ENCODE data around the gene NPNT. TPM values are rescaled to one million over a fixed set of nuclear protein-coding genes. Genes with fewer than 3 reads are reported as not detected.
A peak's percentile ranks its signal among the peaks of the same experiment; 100 is the strongest.
"Not testable (repeated sequence)": the region's sequence is repeated elsewhere in the genome, so short reads cannot be mapped to it uniquely, and the experiment has no call there.

The NPNT gene, protein sequence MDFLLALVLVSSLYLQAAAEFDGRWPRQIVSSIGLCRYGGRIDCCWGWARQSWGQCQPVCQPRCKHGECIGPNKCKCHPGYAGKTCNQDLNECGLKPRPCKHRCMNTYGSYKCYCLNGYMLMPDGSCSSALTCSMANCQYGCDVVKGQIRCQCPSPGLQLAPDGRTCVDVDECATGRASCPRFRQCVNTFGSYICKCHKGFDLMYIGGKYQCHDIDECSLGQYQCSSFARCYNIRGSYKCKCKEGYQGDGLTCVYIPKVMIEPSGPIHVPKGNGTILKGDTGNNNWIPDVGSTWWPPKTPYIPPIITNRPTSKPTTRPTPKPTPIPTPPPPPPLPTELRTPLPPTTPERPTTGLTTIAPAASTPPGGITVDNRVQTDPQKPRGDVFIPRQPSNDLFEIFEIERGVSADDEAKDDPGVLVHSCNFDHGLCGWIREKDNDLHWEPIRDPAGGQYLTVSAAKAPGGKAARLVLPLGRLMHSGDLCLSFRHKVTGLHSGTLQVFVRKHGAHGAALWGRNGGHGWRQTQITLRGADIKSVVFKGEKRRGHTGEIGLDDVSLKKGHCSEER
- 1 to 10 TPM in 1 of 2 donors, under 1 TPM in 1; 0.88 to 1.6 TPM for total RNA-seq
- polyA plus RNA-seq (2013, experiment 1 of 2) = 4.1 TPM
- polyA plus RNA-seq (2013, experiment 2 of 2) = 3.0 TPM
- long read RNA-seq, experiment 1 = 0 reads
- long read RNA-seq, experiment 2, full-length matches to known transcripts = 3 of 4 reads
- long read RNA-seq, experiment 2, partial matches to known transcripts = 0 of 4 reads
- long read RNA-seq, experiment 2, other reads (novel, unspliced or antisense) = 1 of 4 reads
- long read RNA-seq, experiment 3, full-length matches to known transcripts = 3 of 4 reads
- long read RNA-seq, experiment 3, partial matches to known transcripts = 0 of 4 reads
- long read RNA-seq, experiment 3, other reads (novel, unspliced or antisense) = 1 of 4 reads
- long read RNA-seq, experiment 4, partial matches to known transcripts = 0 of 3 reads
- long read RNA-seq, experiment 4, other reads (novel, unspliced or antisense) = 3 of 3 reads

DNA sequence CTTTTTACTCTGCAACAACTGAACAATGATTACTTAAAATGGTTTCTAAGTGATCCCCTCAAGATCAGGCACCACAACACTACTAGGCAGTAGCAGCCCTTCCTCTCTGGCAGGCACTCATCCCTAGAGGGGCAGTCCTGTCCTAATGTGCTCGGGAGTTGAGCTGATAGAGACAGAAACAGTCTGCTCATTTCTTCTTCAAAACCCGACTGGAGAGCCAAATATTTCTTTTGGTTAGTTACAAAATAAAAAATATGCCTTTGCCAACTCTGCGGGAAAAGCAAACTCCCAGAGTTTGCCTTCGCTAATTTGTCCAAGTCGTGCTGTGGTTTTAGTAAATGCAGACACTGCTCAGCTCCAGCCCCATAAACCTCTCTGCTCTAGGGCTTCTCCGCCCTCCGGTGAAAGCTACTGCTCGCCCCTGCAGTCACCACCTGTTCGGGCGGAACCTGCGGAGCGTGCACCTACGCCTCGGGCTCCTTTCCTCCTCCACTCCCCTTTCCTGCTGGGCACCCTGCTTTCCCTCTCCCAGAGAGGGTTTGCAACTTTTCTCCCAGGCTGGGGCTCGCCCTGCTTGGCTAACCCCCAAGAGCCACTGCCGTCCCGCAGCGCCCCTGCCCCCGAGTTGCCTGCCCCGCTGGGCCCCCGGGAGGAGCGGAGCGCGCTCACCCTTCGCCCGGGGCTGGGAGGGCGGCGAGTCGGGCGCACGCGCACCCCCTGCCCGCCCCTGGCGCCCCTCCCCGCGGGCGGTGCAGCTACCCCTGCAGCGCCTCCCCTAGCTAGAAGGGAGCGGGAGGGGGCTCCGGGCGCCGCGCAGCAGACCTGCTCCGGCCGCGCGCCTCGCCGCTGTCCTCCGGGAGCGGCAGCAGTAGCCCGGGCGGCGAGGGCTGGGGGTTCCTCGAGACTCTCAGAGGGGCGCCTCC lies at the start of gene NPNT:
Gene NPNT (plus strand): TSS at position 812 of the 923 bp plus-strand sequence. CDS start 182 bp downstream, outside the sequence.
- Histone ChIP-seq H3K4me1 (ENCODE audit: control insufficient read depth, insufficient read depth, low read length) (peaks cover 4% of the 10 kb centered on the region), H3K9ac (ENCODE audit: extremely low read depth, low read length, poor library complexity, severe bottlenecking) (no peak within 1 kb of the TSS), H3K4me3 (ENCODE audit: low read length) (peak within 1 kb of the TSS; percentile 81), H3K27ac (ENCODE audit: low read depth, low read length) (no peak within 1 kb of the TSS), H3K27me3 (ENCODE audit: control insufficient read depth, insufficient read depth, low read length, poor library complexity, severe bottlenecking) (peaks cover 85% of the 10 kb centered on the region), H3K9me3 (ENCODE audit: control insufficient read depth, low read length) (no peaks in the 10 kb centered on the region), H3K36me3 (ENCODE audit: control insufficient read depth, insufficient read depth, low read length) (no peaks in the 10 kb centered on the region)
- peak within 1 kb of the TSS; percentile 61 for H3K4me3 Mint-ChIP-seq
- 4 to 21% methylated on average over 6 to 56 of the region's 56 CpGs for WGBS, 2 experiments (ENCODE audit: insufficient coverage in 1 of 2, insufficient read length in 1 of 2)
- TF ChIP-seq, protein P1, sequence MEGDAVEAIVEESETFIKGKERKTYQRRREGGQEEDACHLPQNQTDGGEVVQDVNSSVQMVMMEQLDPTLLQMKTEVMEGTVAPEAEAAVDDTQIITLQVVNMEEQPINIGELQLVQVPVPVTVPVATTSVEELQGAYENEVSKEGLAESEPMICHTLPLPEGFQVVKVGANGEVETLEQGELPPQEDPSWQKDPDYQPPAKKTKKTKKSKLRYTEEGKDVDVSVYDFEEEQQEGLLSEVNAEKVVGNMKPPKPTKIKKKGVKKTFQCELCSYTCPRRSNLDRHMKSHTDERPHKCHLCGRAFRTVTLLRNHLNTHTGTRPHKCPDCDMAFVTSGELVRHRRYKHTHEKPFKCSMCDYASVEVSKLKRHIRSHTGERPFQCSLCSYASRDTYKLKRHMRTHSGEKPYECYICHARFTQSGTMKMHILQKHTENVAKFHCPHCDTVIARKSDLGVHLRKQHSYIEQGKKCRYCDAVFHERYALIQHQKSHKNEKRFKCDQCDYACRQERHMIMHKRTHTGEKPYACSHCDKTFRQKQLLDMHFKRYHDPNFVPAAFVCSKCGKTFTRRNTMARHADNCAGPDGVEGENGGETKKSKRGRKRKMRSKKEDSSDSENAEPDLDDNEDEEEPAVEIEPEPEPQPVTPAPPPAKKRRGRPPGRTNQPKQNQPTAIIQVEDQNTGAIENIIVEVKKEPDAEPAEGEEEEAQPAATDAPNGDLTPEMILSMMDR (conservative IDR thresholded peaks at IDR 0.05) = no peak
- peaks cover 22% of the 10 kb centered on the region for H3K4me1 Mint-ChIP-seq
- no peaks in the 10 kb centered on the region for H3K9me3 Mint-ChIP-seq
- no peak within 1 kb of the TSS for H3K27ac Mint-ChIP-seq
- H3K36me3 Mint-ChIP-seq (ENCODE audit: low read depth) = no peaks in the 10 kb centered on the region
- DNase-seq = peak; percentile 79
- peaks cover 88% of the 10 kb centered on the region for H3K27me3 Mint-ChIP-seq (ENCODE audit: insufficient read depth)

DNA sequence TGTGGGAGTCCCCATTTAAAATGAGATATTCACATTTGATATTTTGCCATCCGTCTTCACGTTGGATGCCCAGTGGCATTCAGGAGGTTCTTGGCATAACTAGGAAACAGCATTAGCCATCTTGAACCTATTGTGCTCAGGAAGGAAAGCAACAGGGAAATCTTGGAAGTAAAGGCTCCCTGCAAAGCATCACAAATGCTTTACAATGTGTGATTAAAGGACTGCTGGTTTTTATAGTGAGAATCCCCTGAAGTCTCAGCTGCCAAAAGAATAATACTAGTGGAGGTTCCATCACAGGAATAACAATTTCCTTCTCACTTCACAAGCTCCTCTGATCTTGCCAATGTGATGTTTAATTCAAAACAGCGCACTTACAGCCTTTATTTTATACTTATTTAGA lies 49.7 kb upstream of the NPNT start:
- H3K4me3 Mint-ChIP-seq = no peak overlapping the region
- TF ChIP-seq, protein P1 (conservative IDR thresholded peaks at IDR 0.05) = no peak
- Histone ChIP-seq H3K9ac (ENCODE audit: extremely low read depth, low read length, poor library complexity, severe bottlenecking) (no peak overlapping the region), H3K36me3 (ENCODE audit: control insufficient read depth, insufficient read depth, low read length) (peaks cover 17% of the 10 kb centered on the region), H3K4me1 (ENCODE audit: control insufficient read depth, insufficient read depth, low read length) (no peaks in the 10 kb centered on the region), H3K9me3 (ENCODE audit: control insufficient read depth, low read length) (no peaks in the 10 kb centered on the region), H3K4me3 (ENCODE audit: low read length) (no peak overlapping the region), H3K27me3 (ENCODE audit: control insufficient read depth, insufficient read depth, low read length, poor library complexity, severe bottlenecking) (no peaks in the 10 kb centered on the region), H3K27ac (ENCODE audit: low read depth, low read length) (peak overlapping the region; percentile 41)
- DNase-seq = no peak
- H3K9me3 Mint-ChIP-seq = no peaks in the 10 kb centered on the region
- no peaks in the 10 kb centered on the region for H3K27me3 Mint-ChIP-seq (ENCODE audit: insufficient read depth)
- H3K27ac Mint-ChIP-seq = no peak overlapping the region
- peaks cover 3% of the 10 kb centered on the region for H3K36me3 Mint-ChIP-seq (ENCODE audit: low read depth)
- no peaks in the 10 kb centered on the region for H3K4me1 Mint-ChIP-seq
- WGBS, 2 experiments (ENCODE audit: insufficient coverage in 1 of 2, insufficient read length in 1 of 2) = 76 to 87% methylated on average over 2 to 3 of the region's 3 CpGs

DNA sequence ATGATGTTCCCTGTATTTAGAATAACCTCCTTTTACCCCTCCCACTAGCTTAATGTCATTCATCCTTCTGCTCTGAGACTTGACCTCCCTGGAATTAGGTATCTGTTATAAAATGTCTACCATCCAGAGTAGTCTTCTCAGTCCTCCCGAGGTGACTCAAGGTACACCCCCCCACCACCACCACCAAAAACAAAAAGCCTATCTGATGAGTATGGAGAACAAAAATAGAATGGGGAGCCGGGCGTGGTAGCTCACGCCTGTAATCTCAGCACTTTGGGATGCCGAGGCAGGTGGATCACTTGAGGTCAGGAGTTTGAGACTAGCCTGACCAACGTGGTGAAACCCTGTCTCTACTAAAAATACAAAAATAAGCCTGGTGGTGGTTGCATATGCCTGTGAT lies 46.9 kb upstream of the NPNT start:
- H3K36me3 ChIP-seq (ENCODE audit: control insufficient read depth, insufficient read depth, low read length); DNase-seq; H3K27me3 ChIP-seq (ENCODE audit: control insufficient read depth, insufficient read depth, low read length, poor library complexity, severe bottlenecking); H3K4me3 Mint-ChIP-seq; H3K9me3 ChIP-seq (ENCODE audit: control insufficient read depth, low read length); H3K27me3 Mint-ChIP-seq (ENCODE audit: insufficient read depth); H3K4me3 ChIP-seq (ENCODE audit: low read length); H3K27ac Mint-ChIP-seq; H3K9me3 Mint-ChIP-seq; H3K27ac ChIP-seq (ENCODE audit: low read depth, low read length); H3K4me1 ChIP-seq (ENCODE audit: control insufficient read depth, insufficient read depth, low read length); H3K4me1 Mint-ChIP-seq; H3K36me3 Mint-ChIP-seq (ENCODE audit: low read depth); H3K9ac ChIP-seq (ENCODE audit: extremely low read depth, low read length, poor library complexity, severe bottlenecking): not testable (repeated sequence)
- 98 to 100% methylated on average over 4 to 5 of the region's 6 CpGs for WGBS, 2 experiments (ENCODE audit: insufficient coverage in 1 of 2, insufficient read length in 1 of 2)

Data from endodermal cell (in vitro differentiated cells).